Neural progenitor cell (in vitro differentiated cells): ENCODE results near the gene SORBS2. TPM values are rescaled to one million over a fixed set of nuclear protein-coding genes. Genes with fewer than 3 reads are reported as not detected.

Experiments used
- DNase-seq: peaks from one replicate; pipeline ENCODE4 v3.0.0-alpha.2; 2016; ENCODE audit warnings: low spot score
- H2AFZ ChIP-seq: fragments of 200-600 bp; sonication (generic); replicated peaks from 2 replicates; pipeline ENCODE4 v1.6.1; 2016; ENCODE audit warnings: antibody characterized with exemption
- H3F3A ChIP-seq: fragments of 200-600 bp; sonication (generic); 2 replicates; pipeline ENCODE4 v1.6.1; 2016; ENCODE audit warnings: antibody characterized with exemption, low read depth
- H3K27ac ChIP-seq: fragments of 200-600 bp; sonication (generic); 2 replicates; pipeline ENCODE4 v1.5.1; 2016; ENCODE audit warnings: mild to moderate bottlenecking
- H3K27me3 ChIP-seq: fragments of 200-600 bp; sonication (generic); 2 replicates; pipeline ENCODE4 v1.6.1; 2016; ENCODE audit warnings: mild to moderate bottlenecking, moderate library complexity
- H3K36me3 ChIP-seq: fragments of 200-600 bp; sonication (generic); 2 replicates; pipeline ENCODE4 v1.5.1; 2016
- H3K4me1 ChIP-seq: fragments of 200-600 bp; sonication (generic); 2 replicates; pipeline ENCODE4 v1.6.1; 2016; ENCODE audit warnings: mixed run types
- H3K4me2 ChIP-seq: fragments of 200-600 bp; sonication (generic); 2 replicates; pipeline ENCODE4 v1.6.1; 2016
- H3K4me3 ChIP-seq: fragments of 200-600 bp; sonication (generic); 2 replicates; pipeline ENCODE4 v1.5.1; 2016
- H3K79me2 ChIP-seq: fragments of 200-600 bp; sonication (generic); 2 replicates; pipeline ENCODE4 v1.6.1; 2016; ENCODE audit warnings: low read depth
- H3K9ac ChIP-seq: fragments of 200-600 bp; sonication (generic); 2 replicates; pipeline ENCODE4 v1.6.1; 2016
- H3K9me3 ChIP-seq: fragments of 200-600 bp; sonication (generic); 2 replicates; pipeline ENCODE4 v1.5.1; 2016; ENCODE audit warnings: low read depth
- H4K20me1 ChIP-seq: fragments of 200-600 bp; sonication (generic); 2 replicates; pipeline ENCODE4 v1.6.1; 2016; ENCODE audit warnings: low read depth
- H3K27ac Mint-ChIP-seq: 3 replicates; pipeline ENCODE4 v1.8.0; 2021; ENCODE audit warnings: mixed read lengths
- H3K27me3 Mint-ChIP-seq: 2 replicates; pipeline ENCODE4 v1.8.0; 2022; ENCODE audit warnings: low read depth, mild to moderate bottlenecking, inconsistent platforms, moderate library complexity, mixed read lengths; ENCODE audit not compliant: insufficient read depth
- H3K36me3 Mint-ChIP-seq: 3 replicates; pipeline ENCODE4 v1.8.0; 2021; ENCODE audit warnings: mixed read lengths
- H3K4me1 Mint-ChIP-seq: 3 replicates; pipeline ENCODE4 v1.8.0; 2021; ENCODE audit warnings: mixed read lengths
- H3K4me3 Mint-ChIP-seq: 3 replicates; pipeline ENCODE4 v1.8.0; 2021; ENCODE audit warnings: mild to moderate bottlenecking, moderate library complexity, mixed read lengths
- H3K9me3 Mint-ChIP-seq: 3 replicates; pipeline ENCODE4 v1.8.0; 2020; ENCODE audit warnings: mixed read lengths
- EZH2 ChIP-seq: fragments of 200-600 bp; sonication (generic); IDR thresholded peaks from 2 replicates; pipeline ENCODE4 v1.6.1; 2017; ENCODE audit warnings: antibody characterized with exemption, mild to moderate bottlenecking, moderate library complexity
- EZH2phosphoT487 ChIP-seq: fragments of 200-600 bp; sonication (generic); IDR thresholded peaks from 2 replicates; pipeline ENCODE4 v1.6.1; 2017; ENCODE audit warnings: antibody characterized with exemption
- total RNA-seq: library from RNA; depleted of rRNA; stranded (reverse); fragments of >200 nt; gene quantifications from 2 replicates; pipeline ENCODE4 v1.2.3, GENCODE V29; 2015; ENCODE audit warnings: low replicate concordance
- TF ChIP-seq, protein P1 (sequence below): fragments of 200-600 bp; sonication (generic); IDR thresholded peaks from 2 replicates; pipeline ENCODE4 v1.5.1; 2017; ENCODE audit warnings: antibody characterized with exemption, mild to moderate bottlenecking

Gene SORBS2
- total RNA-seq, 1 donor from 2014 or later = 15.7 TPM

DNA sequence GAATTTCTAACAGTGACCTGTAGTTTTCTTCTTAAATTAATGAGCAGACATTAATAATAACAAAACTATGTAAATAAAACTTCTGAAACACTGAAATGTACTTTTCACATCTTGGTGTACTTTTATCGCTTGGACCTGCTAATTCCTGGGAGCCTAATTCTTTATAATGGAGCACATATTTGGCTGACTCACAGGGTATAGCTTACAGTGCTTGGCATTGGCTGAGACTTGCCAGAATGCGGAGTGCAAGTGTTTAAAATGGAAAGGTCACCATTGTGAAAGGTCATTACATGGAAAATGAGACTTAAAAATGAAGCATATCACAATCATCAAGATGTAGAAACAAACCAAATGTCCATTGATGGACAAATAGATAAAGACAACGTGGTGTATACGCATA is 139.4 kb downstream of the SORBS2 start:
- H3K4me3 ChIP-seq = no peak overlapping the region
- Mint-ChIP-seq H3K27me3 (no peaks in the 10 kb centered on the region), H3K36me3 (peaks cover 20% of the 10 kb centered on the region), H3K4me3 (no peak overlapping the region), H3K9me3 (peaks cover 4% of the 10 kb centered on the region), H3K4me1 (peaks cover 9% of the 10 kb centered on the region), H3K27ac (no peak overlapping the region)
- no peaks in the 10 kb centered on the region for H3K9me3 ChIP-seq
- DNase-seq = no peak
- H3F3A ChIP-seq = no peaks in the 10 kb centered on the region
- no peaks in the 10 kb centered on the region for H3K36me3 ChIP-seq
- H3K27me3 ChIP-seq = no peaks in the 10 kb centered on the region
- no peak overlapping the region for H3K9ac ChIP-seq
- no peak overlapping the region for H3K4me2 ChIP-seq
- H2AFZ ChIP-seq = no peak overlapping the region
- H4K20me1 ChIP-seq = no peaks in the 10 kb centered on the region
- TF ChIP-seq EZH2 (no peak), EZH2phosphoT487 (no peak)
- TF ChIP-seq, protein P1, sequence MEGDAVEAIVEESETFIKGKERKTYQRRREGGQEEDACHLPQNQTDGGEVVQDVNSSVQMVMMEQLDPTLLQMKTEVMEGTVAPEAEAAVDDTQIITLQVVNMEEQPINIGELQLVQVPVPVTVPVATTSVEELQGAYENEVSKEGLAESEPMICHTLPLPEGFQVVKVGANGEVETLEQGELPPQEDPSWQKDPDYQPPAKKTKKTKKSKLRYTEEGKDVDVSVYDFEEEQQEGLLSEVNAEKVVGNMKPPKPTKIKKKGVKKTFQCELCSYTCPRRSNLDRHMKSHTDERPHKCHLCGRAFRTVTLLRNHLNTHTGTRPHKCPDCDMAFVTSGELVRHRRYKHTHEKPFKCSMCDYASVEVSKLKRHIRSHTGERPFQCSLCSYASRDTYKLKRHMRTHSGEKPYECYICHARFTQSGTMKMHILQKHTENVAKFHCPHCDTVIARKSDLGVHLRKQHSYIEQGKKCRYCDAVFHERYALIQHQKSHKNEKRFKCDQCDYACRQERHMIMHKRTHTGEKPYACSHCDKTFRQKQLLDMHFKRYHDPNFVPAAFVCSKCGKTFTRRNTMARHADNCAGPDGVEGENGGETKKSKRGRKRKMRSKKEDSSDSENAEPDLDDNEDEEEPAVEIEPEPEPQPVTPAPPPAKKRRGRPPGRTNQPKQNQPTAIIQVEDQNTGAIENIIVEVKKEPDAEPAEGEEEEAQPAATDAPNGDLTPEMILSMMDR = no peak
- H3K27ac ChIP-seq = no peak overlapping the region
- no peaks in the 10 kb centered on the region for H3K4me1 ChIP-seq
- no peaks in the 10 kb centered on the region for H3K79me2 ChIP-seq

DNA sequence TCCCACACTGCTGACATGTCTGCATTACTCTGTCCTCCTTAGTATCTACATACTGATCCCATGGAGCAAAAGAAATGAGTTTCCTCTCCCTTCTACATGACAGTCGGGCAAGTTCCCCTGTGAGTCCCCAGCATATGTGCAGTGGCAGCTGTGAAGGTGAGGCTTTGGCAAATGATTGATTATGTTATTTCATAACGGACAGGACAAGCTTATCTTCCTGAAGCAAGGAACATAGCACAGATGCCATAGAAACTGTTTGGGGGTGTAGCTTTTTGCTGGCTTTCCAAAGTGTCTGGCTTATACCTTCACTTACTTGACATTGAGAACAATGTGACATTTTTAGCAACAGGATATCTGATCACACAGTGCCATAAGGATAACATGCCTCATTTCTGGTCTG is 139.8 kb downstream of the SORBS2 start:
- Histone ChIP-seq H3K9me3 (no peaks in the 10 kb centered on the region), H3K36me3 (no peaks in the 10 kb centered on the region), H3K27ac (no peak overlapping the region), H3K4me3 (no peak overlapping the region), H3K79me2 (no peaks in the 10 kb centered on the region), H3K27me3 (no peaks in the 10 kb centered on the region), H4K20me1 (no peaks in the 10 kb centered on the region), H2AFZ (no peak overlapping the region), H3K9ac (no peak overlapping the region), H3F3A (no peaks in the 10 kb centered on the region), H3K4me2 (no peak overlapping the region), H3K4me1 (no peaks in the 10 kb centered on the region)
- no peak for DNase-seq
- H3K9me3 Mint-ChIP-seq = peaks cover under 1% of the 10 kb centered on the region
- no peak overlapping the region for H3K4me3 Mint-ChIP-seq
- no peaks in the 10 kb centered on the region for H3K27me3 Mint-ChIP-seq
- H3K36me3 Mint-ChIP-seq = peaks cover 16% of the 10 kb centered on the region
- H3K4me1 Mint-ChIP-seq = peaks cover 9% of the 10 kb centered on the region
- no peak overlapping the region for H3K27ac Mint-ChIP-seq
- no peak for TF ChIP-seq EZH2
- TF ChIP-seq, protein P1 = no peak
- no peak for TF ChIP-seq EZH2phosphoT487

DNA sequence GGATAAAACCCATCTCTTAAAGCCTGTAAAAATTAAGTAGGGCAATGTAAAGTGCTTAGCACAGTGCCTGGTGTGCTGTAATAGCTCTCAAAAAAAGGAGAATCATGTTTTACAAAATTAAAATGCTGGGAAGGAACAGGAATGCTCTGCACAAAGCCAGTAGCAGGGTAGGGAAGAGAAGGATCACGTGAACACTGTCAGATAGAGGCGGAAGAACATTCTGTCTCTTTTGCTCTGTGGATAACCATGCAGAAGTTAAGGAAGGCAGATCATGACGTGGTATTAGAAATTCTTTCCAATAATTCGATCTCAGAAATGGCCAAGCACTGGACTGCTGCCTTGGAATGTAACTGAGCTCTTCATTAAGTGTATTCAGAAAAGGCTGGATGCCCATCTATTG is 140.5 kb downstream of the SORBS2 start:
- no peaks in the 10 kb centered on the region for H3K27me3 Mint-ChIP-seq
- H3K27ac ChIP-seq = no peak overlapping the region
- H3K9me3 Mint-ChIP-seq = no peaks in the 10 kb centered on the region
- no peak overlapping the region for H3K4me2 ChIP-seq
- peaks cover 9% of the 10 kb centered on the region for H3K4me1 Mint-ChIP-seq
- no peaks in the 10 kb centered on the region for H3K79me2 ChIP-seq
- no peaks in the 10 kb centered on the region for H3K36me3 ChIP-seq
- TF ChIP-seq, protein P1 = no peak
- TF ChIP-seq EZH2phosphoT487 (no peak), EZH2 (no peak)
- no peak overlapping the region for H3K4me3 ChIP-seq
- H3K36me3 Mint-ChIP-seq = peaks cover 13% of the 10 kb centered on the region
- H3K4me1 ChIP-seq = no peaks in the 10 kb centered on the region
- no peak for DNase-seq
- H3F3A ChIP-seq = peaks cover under 1% of the 10 kb centered on the region
- H3K9me3 ChIP-seq = no peaks in the 10 kb centered on the region
- H3K27me3 ChIP-seq = no peaks in the 10 kb centered on the region
- no peak overlapping the region for H2AFZ ChIP-seq
- no peak overlapping the region for H3K9ac ChIP-seq
- no peak overlapping the region for H3K27ac Mint-ChIP-seq
- H4K20me1 ChIP-seq = no peaks in the 10 kb centered on the region
- no peak overlapping the region for H3K4me3 Mint-ChIP-seq
